Activated naive CD4-positive, alpha-beta T cell treated with anti-CD3 and anti-CD28 coated beads, Interleukin-2, amount 50 U/mL, for 16 hours (primary cell): ENCODE results near the gene ZNF600.
"Not testable (repeated sequence)": the region's sequence is repeated elsewhere in the genome, so short reads cannot be mapped to it uniquely, and the experiment has no call there.

Source experiments
- DNase-seq: peaks from one replicate; pipeline ENCODE4 v3.0.0-alpha.2; 2020

The ZNF600 gene

GRCh38 chr19:52786464-52787354 is at the start of gene ZNF600:
TSS of gene ZNF600 (minus strand) at chr19:52786791. CDS start at chr19:52778888, 7,903 bp downstream.
- DNase-seq = peak; percentile 77

- not testable (repeated sequence) for DNase-seq
Measured at GRCh38 chr19:52834289-52834688, 47.7 kb upstream of the ZNF600 start.

GRCh38 chr19:52833541-52833940 is 47.0 kb upstream of the ZNF600 start:
- DNase-seq = not testable (repeated sequence)

- not testable (repeated sequence) for DNase-seq
Measured at GRCh38 chr19:52829866-52830265, 43.3 kb upstream of the ZNF600 start.

- DNase-seq = no peak
Measured at GRCh38 chr19:52825765-52826164, 39.2 kb upstream of the ZNF600 start.

- DNase-seq = no peak
Measured at GRCh38 chr19:52823676-52824075, 37.1 kb upstream of the ZNF600 start.

- DNase-seq = peak; percentile 64
Measured at GRCh38 chr19:52821204-52821960, 34.8 kb upstream of the ZNF600 start, which contains the start of gene ZNF28. TSS of gene ZNF28 (minus strand) at chr19:52821633. CDS start at chr19:52817958, 3,675 bp downstream.

GRCh38 chr19:52820472-52821203 is 34.0 kb upstream of the ZNF600 start:
- not testable (repeated sequence) for DNase-seq

GRCh38 chr19:52809801-52810200 is 23.2 kb upstream of the ZNF600 start:
- DNase-seq = no peak

GRCh38 chr19:52799950-52800640 is 13.5 kb upstream of the ZNF600 start:
- not testable (repeated sequence) for DNase-seq

GRCh38 chr19:52789440-52789839 is 2.8 kb upstream of the ZNF600 start:
- DNase-seq = no peak

GRCh38 chr19:52786078-52786463 is 520 bp downstream of the ZNF600 start:
- DNase-seq = no peak

GRCh38 chr19:52785506-52785905 is 1.1 kb downstream of the ZNF600 start:
- no peak for DNase-seq

- DNase-seq = not testable (repeated sequence)
Measured at GRCh38 chr19:52782864-52783263, 3.7 kb downstream of the ZNF600 start.

GRCh38 chr19:52778811-52779210 is 7.8 kb downstream of the ZNF600 start:
- DNase-seq = no peak

GRCh38 chr19:52756447-52756846 is 30.1 kb downstream of the ZNF600 start:
- not testable (repeated sequence) for DNase-seq

- DNase-seq = no peak
Measured at GRCh38 chr19:52749780-52750179, 36.8 kb downstream of the ZNF600 start.

GRCh38 chr19:52748336-52748950 is 38.1 kb downstream of the ZNF600 start:
- no peak for DNase-seq

GRCh38 chr19:52745919-52746318 is 40.7 kb downstream of the ZNF600 start:
- not testable (repeated sequence) for DNase-seq

GRCh38 chr19:52743091-52743490 is 43.5 kb downstream of the ZNF600 start:
- no peak for DNase-seq

GRCh38 chr19:52742516-52742915 is 44.1 kb downstream of the ZNF600 start:
- no peak for DNase-seq

GRCh38 chr19:52741951-52742485 is 44.6 kb downstream of the ZNF600 start:
- no peak for DNase-seq
